ENCODE results near the gene ALDH18A1. TPM values are rescaled to one million over a fixed set of nuclear protein-coding genes. Genes with fewer than 3 reads are reported as not detected.

ALDH18A1 gene
- 96.8 and 145 TPM in 2 replicates for total RNA-seq

DNA sequence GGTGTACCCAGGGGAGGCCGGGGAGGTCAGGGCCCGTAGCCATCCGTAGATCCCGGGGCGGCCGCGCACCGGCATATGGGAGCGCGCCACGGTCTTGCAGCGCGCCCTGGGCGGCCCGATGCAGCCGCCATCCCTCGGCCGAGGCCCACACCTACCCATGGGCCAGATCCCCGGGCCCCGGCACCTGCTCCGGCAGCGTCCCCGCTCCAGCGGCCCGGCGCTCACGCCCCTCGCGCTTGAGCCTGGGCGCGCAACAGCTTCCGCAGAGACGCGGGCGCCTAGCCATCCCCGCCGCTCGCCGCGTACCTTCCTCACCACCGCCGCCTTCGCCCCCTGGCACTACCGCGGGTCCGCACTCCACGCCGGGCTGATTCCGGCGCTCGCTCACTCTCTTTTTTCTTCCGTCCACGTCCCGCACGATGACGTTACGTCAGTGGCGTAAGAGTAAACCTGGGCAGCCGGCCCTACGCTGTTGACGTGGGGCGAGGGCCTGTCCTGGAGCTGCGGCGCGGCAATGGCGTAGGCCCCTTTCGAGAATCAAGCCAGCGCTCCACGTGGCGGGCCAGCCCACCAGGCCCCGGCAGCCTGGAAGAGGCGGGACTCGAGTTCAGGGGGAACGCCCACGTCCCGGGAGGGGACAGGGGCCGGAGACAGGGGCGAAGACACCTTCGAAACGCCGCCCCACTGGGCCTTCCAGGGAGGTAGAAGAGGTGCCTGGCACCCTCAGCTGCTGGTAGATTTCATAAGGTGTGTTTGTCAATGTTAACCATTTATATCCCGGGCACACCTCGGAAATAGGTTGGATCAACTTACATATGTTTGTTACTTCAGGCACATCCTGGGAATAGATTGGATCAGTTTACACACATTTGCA, at the start of gene ALDH18A1:
TSS of gene ALDH18A1 (minus strand) at position 421 of the 874 bp plus-strand sequence. CDS start 3,334 bp downstream, outside the sequence.

DNA sequence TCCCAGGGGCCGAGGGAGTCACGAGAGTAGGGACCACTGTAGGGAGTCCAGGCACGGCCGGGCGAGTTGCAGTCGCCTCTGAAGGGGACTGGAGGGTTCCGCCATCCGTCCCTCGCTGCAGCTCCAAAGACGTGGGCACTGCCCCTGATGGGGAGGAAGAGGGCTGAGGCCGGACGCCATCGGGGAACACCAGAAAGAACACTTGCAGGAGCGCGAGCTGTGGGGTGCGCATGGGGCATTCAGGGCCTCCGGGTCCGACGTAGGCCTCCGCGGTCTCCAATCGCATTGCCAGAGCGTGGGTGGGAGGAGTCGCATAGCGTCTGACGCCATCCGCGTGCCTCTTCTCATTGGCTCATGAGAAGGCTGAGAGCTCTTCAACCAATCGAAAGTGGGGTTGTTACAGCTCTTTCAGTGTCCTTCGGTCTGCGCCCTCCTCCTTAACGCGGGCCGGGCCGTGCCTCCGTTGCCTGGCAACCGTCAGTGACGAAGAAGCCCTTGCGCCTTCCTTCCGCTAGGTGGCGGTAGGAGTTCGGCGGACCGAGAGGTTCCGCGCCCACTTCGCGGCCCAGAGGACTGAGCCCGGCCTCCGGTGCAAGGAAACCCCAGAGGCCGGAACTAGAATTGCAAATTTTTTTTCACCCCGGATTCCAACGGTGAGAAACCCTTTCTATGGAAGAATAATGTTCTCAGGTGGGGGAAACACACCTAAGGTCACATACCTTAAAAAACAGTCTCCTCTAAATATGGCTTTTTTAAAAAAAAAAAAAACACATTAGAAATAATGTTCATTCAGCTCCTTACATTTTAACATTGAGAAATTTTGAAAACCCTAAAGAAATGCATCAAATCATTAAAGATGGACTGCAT, 37.4 kb upstream of the ALDH18A1 start, which contains the start of gene TCTN3:
TSS of gene TCTN3 (minus strand) at position 260 of the 867 bp plus-strand sequence. CDS start at position 232, 28 bp downstream.

DNA sequence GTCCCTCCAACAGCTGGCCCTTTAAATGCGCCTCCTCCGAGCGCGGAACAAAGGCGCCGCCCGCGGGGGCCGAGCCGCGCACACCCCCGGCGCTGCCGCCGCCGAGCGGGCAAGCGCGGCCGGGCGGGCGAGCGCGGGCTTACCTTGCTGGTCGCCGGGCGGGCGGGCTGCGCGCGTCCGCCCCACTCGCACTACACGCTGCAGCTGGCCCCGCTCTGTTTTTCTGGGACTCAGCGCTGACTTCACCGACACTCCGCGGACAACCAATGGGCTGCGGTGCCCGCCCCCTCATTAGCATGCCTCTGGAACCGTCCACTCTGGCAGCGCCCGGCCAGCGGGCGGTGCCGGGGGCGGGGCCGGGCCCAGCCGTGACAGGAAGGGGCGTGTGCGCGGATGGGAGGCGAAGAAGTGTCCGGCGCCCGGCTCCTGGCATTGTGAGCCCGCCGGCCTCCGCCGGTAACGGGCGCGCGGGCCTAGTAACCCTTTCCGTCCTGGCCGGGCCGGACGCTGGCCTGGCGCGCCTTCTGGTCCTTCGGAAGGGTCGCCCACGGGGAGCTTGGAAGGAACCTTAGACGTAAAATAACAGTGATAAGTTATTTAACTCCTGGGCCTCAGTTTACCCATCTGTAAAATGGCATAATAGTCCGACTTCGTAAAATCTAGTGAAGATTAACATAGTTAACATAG, 95.2 kb downstream of the ALDH18A1 start, which contains the start of gene SORBS1:
TSS of gene SORBS1 (minus strand) at position 195 of the 687 bp plus-strand sequence. CDS start 120,236 bp downstream, outside the sequence.

Other genes starting within 250 kb of the ALDH18A1 start
- gene SORBS1, start 95.3 kb downstream of the ALDH18A1 start, total RNA-seq, result 0.55 and 0.75 TPM in 2 replicates
- gene TCTN3, start 37.2 kb upstream of the ALDH18A1 start, total RNA-seq, result 27.9 and 34.7 TPM in 2 replicates
- under 0.01 TPM in 1 of 2 replicates, not detected in the other for gene ENTPD1, start 99.5 kb upstream of the ALDH18A1 start, total RNA-seq

Data from uterine smooth muscle cell (primary cell).